ENCODE measurements around the gene HAL. TPM values are rescaled to one million over a fixed set of nuclear protein-coding genes. Genes with fewer than 3 reads are reported as not detected.

Gene HAL
- total and polyA plus RNA-seq, 2 of the 13 experiments (the other 11 are each of a cell fraction or from before 2014, with no cell fraction given) = 0.89 to 37.8 TPM

DNA sequence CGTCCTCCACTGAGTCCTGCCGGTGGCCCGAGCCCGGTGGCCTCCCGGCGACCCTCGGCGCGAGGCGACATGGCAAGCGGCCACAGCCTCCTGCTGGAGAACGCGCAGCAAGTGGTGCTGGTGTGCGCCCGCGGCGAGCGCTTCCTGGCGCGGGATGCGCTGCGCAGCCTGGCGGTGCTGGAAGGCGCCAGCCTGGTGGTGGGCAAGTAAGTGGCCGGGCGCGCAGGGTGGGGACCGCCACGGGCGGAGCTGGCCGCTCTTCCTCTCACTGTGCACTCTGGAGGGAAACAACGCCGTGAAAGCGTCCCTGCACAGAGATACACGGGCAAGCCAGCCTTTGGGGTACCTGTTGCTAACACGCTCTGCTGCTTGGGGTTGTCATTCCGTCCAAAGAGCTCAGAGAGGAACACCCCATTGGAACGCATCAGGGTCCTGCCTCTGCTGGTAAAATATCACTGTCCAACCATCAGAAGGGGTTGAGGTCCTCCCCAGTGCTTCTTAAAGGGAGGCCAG, 52.8 kb downstream of the HAL start, which contains the start of gene AMDHD1 (continued):
- TF ChIP-seq, protein P1, sequence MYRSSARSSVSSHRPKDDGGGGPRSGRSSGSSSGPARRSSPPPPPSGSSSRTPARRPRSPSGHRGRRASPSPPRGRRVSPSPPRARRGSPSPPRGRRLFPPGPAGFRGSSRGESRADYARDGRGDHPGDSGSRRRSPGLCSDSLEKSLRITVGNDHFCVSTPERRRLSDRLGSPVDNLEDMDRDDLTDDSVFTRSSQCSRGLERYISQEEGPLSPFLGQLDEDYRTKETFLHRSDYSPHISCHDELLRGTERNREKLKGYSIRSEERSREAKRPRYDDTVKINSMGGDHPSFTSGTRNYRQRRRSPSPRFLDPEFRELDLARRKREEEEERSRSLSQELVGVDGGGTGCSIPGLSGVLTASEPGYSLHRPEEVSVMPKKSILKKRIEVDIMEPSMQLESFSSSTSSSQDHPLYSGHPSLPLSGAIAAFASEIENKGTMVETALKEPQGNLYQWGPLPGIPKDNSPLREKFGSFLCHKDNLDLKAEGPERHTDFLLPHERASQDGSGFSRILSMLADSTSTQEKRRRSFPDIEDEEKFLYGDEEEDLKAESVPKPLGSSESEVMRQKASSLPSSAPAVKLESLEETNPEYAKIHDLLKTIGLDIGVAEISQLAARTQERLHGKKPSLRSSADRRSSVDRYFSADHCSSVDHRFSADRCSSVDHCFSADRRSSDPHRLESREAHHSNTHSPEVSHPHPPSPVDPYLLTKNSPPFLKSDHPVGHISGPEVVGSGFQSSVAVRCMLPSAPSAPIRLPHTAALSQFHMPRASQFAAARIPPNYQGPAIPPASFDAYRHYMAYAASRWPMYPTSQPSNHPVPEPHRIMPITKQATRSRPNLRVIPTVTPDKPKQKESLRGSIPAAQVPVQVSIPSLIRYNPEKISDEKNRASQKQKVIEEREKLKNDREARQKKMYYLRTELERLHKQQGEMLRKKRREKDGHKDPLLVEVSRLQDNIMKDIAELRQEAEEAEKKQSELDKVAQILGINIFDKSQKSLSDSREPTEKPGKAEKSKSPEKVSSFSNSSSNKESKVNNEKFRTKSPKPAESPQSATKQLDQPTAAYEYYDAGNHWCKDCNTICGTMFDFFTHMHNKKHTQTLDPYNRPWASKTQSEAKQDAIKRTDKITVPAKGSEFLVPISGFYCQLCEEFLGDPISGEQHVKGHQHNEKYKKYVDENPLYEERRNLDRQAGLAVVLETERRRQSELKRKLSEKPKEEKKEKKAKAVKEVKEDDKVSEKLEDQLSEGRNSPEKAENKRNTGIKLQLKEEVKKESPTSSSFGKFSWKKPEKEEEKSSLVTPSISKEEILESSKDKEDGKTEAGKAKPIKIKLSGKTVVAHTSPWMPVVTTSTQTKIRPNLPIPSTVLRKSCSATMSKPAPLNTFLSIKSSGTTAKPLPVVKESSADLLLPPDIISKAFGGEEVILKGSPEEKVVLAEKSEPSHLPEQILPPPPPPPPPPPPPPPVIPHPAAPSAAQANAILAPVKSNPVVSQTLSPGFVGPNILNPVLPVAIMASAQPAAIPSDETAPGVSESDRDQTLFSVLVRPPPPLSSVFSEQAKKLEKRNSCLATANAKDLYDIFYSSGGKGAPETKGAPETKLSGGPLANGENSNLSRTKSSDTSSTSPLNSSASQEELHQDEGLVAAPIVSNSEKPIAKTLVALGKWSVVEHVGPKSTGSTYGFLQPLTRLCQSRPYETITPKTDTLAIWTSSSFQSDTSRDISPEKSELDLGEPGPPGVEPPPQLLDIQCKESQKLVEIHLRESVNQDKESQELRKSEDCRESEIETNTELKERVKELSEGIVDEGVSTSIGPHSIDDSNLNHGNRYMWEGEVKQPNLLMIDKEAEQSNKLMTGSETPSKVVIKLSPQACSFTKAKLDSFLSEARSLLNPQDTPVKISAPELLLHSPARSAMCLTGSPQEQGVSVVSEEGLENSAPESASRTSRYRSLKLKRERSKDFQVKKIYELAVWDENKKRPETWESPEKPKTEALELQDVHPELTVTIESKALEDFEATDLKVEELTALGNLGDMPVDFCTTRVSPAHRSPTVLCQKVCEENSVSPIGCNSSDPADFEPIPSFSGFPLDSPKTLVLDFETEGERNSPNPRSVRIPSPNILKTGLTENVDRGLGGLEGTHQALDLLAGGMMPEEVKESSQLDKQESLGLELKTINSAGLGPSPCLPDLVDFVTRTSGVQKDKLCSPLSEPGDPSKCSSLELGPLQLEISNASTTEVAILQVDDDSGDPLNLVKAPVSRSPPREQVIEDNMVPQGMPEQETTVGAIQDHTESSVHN (CRISPR knock-in tag; IDR thresholded peaks at IDR 0.05) = 0 out of 2 replicates have a peak, but pooled peaks have one; percentile 59
- TF ChIP-seq FIP1L1 (IDR thresholded peaks at IDR 0.05; ENCODE audit: borderline replicate concordance, insufficient read depth, low read depth, low read length) (no peak), POGZ (CRISPR knock-in tag; IDR thresholded peaks at IDR 0.05) (no peak; the same call in 1 of the 2 replicates), ZNF841 (CRISPR knock-in tag; IDR thresholded peaks at IDR 0.05; ENCODE audit: borderline replicate concordance) (no peak), NCOA2 (CRISPR knock-in tag; IDR thresholded peaks at IDR 0.05) (no peak), FOXA3 (CRISPR knock-in tag; IDR thresholded peaks at IDR 0.05) (no peak), FOXM1 (CRISPR knock-in tag; IDR thresholded peaks at IDR 0.05) (no peak), ZSCAN25 (CRISPR knock-in tag; IDR thresholded peaks at IDR 0.05) (0 out of 2 replicates have a peak, but pooled peaks have one; percentile 53), ZNF556 (CRISPR knock-in tag; IDR thresholded peaks at IDR 0.05; ENCODE audit: borderline replicate concordance) (0 out of 2 replicates have a peak, but pooled peaks have one; percentile 3), ARID2 (CRISPR knock-in tag; IDR thresholded peaks at IDR 0.05; ENCODE audit: borderline replicate concordance) (no peak), TEAD2 (CRISPR knock-in tag; IDR thresholded peaks at IDR 0.05) (no peak), ASH2L (IDR thresholded peaks at IDR 0.05; ENCODE audit: insufficient read length, low read depth, low read length) (peak; percentile 51), ARHGAP35 (CRISPR knock-in tag; IDR thresholded peaks at IDR 0.05; ENCODE audit: borderline replicate concordance) (no peak), KLF12 (CRISPR knock-in tag; IDR thresholded peaks at IDR 0.05; ENCODE audit: borderline replicate concordance) (0 out of 2 replicates have a peak, but pooled peaks have one; percentile 79), ZNF230 (CRISPR knock-in tag; IDR thresholded peaks at IDR 0.05) (no peak), TAF1 (CRISPR knock-in tag; IDR thresholded peaks at IDR 0.05) (no peak; the same call in 1 of the 2 replicates), ZNF644 (CRISPR knock-in tag; IDR thresholded peaks at IDR 0.05; ENCODE audit: low read depth) (no peak)
- TF ChIP-seq, protein P2, sequence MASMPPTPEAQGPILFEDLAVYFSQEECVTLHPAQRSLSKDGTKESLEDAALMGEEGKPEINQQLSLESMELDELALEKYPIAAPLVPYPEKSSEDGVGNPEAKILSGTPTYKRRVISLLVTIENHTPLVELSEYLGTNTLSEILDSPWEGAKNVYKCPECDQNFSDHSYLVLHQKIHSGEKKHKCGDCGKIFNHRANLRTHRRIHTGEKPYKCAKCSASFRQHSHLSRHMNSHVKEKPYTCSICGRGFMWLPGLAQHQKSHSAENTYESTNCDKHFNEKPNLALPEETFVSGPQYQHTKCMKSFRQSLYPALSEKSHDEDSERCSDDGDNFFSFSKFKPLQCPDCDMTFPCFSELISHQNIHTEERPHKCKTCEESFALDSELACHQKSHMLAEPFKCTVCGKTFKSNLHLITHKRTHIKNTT (CRISPR knock-in tag; IDR thresholded peaks at IDR 0.05) = no peak
- TF ChIP-seq, protein P3, sequence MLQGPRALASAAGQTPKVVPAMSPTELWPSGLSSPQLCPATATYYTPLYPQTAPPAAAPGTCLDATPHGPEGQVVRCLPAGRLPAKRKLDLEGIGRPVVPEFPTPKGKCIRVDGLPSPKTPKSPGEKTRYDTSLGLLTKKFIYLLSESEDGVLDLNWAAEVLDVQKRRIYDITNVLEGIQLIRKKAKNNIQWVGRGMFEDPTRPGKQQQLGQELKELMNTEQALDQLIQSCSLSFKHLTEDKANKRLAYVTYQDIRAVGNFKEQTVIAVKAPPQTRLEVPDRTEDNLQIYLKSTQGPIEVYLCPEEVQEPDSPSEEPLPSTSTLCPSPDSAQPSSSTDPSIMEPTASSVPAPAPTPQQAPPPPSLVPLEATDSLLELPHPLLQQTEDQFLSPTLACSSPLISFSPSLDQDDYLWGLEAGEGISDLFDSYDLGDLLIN (CRISPR knock-in tag; IDR thresholded peaks at IDR 0.05; ENCODE audit: borderline replicate concordance) = peak; percentile 16; the same call in 1 of the 2 replicates
